Calu3 (cell line): ENCODE results near the gene RDH5. TPM values are rescaled to one million over a fixed set of nuclear protein-coding genes. Genes with fewer than 3 reads are reported as not detected.

Experiments
- BruUV-seq: library from RNA; stranded (reverse); fragments of 400-500 nt; replicated peaks from 2 replicates; lab custom pipeline; 2021; lab: Mats Ljungman, UMichigan
- CTCF ChIA-PET: fragments of 300-600 bp; sonication (Branson Sonifier 250); formaldehyde crosslinking; loops from one replicate; lab custom pipeline; 2022; ENCODE audit warnings: antibody characterized with exemption; lab: Charles Lee
- DNase-seq: peaks from one replicate; pipeline ENCODE4 v3.0.0; 2022
- H3K27ac Mint-ChIP-seq: one replicate; pipeline ENCODE4 v1.8.0; 2022; ENCODE audit warnings: mixed read lengths; ENCODE audit not compliant: unreplicated experiment
- H3K27me3 Mint-ChIP-seq: one replicate; pipeline ENCODE4 v1.8.0; 2022; ENCODE audit warnings: mixed read lengths; ENCODE audit not compliant: unreplicated experiment
- H3K36me3 Mint-ChIP-seq: one replicate; pipeline ENCODE4 v1.8.0; 2022; ENCODE audit warnings: mild to moderate bottlenecking, moderate library complexity, mixed read lengths; ENCODE audit not compliant: insufficient read depth, unreplicated experiment
- H3K4me1 Mint-ChIP-seq: one replicate; pipeline ENCODE4 v1.8.0; 2022; ENCODE audit warnings: mild to moderate bottlenecking, low read depth, mixed read lengths; ENCODE audit not compliant: unreplicated experiment
- H3K4me3 Mint-ChIP-seq: one replicate; pipeline ENCODE4 v1.8.0; 2022; ENCODE audit warnings: mild to moderate bottlenecking, low read depth, moderate library complexity, mixed read lengths; ENCODE audit not compliant: unreplicated experiment
- H3K9me3 Mint-ChIP-seq: one replicate; pipeline ENCODE4 v1.8.0; 2022; ENCODE audit warnings: low read depth, mixed read lengths; ENCODE audit not compliant: unreplicated experiment
- CTCF ChIP-seq: fragments of 200-600 bp; IDR thresholded peaks from one replicate; pipeline ENCODE4 v1.8.0; 2022; ENCODE audit warnings: antibody characterized with exemption; ENCODE audit not compliant: unreplicated experiment
- intact Hi-C: fragments of 100-400 bp; cut with micrococcal nuclease; formaldehyde crosslinking; loops from one replicate; pipeline ENCODE4 v1.10.0; 2022; ENCODE audit not compliant: unreplicated experiment
- total RNA-seq: library from RNA; stranded (reverse); gene quantifications from 2 replicates; pipeline ENCODE4 v1.2.3, GENCODE V29; 2022

The RDH5 gene
- total RNA-seq, 1 experiment from 2014 or later: 11.2 TPM

GRCh38 chr12:55734595-55734994 lies 14.4 kb downstream of the RDH5 start:
- CTCF ChIA-PET: interaction anchor here (1.1 kb wide), 1 partner anchor 9 kb away, joined by 3 read pairs; no protein-coding TSS in a partner anchor
- no peak for DNase-seq
- Mint-ChIP-seq H3K4me3 (no peak overlapping the region), H3K36me3 (peaks cover 22% of the 10 kb centered on the region), H3K27ac (no peak overlapping the region), H3K4me1 (peaks cover 35% of the 10 kb centered on the region), H3K9me3 (no peaks in the 10 kb centered on the region), H3K27me3 (no peaks in the 10 kb centered on the region)
- intact Hi-C loops: no loop called here
- TF ChIP-seq CTCF: no peak
- no TSS peak for BruUV-seq

- Mint-ChIP-seq H3K4me3 (no peak overlapping the region), H3K4me1 (peaks cover 22% of the 10 kb centered on the region), H3K36me3 (peaks cover 10% of the 10 kb centered on the region), H3K27ac (no peak overlapping the region), H3K9me3 (no peaks in the 10 kb centered on the region), H3K27me3 (no peaks in the 10 kb centered on the region)
- TF ChIP-seq CTCF: no peak
- intact Hi-C loops: loop anchor here (5.0 kb wide), 5 partner anchors 54 to 366 kb away; partner anchors contain the start of genes DGKA, ORMDL2, PA2G4 and SARNP
- no TSS peak for BruUV-seq
- CTCF ChIA-PET: interaction anchor here (1.4 to 3.3 kb wide), 4 partner anchors 11 to 54 kb away, joined by 3 to 41 read pairs (median 26); partner anchors contain the start of genes BLOC1S1 and RDH5
- no peak for DNase-seq
Measured at GRCh38 chr12:55736076-55736475, 15.9 kb downstream of the RDH5 start.

GRCh38 chr12:55736780-55737580 lies 16.8 kb downstream of the RDH5 start:
- H3K9me3 Mint-ChIP-seq: no peaks in the 10 kb centered on the region
- DNase-seq: peak; percentile 89

More at GRCh38 chr12:55736780-55737580, 16.8 kb downstream of the RDH5 start:
- BruUV-seq: no TSS peak
- Mint-ChIP-seq H3K27ac (peak overlapping the region; percentile 4), H3K4me3 (no peak overlapping the region), H3K27me3 (peaks cover 8% of the 10 kb centered on the region), H3K4me1 (peaks cover 25% of the 10 kb centered on the region), H3K36me3 (peaks cover 10% of the 10 kb centered on the region)
- intact Hi-C loops: loop anchor here (1.0 to 5.0 kb wide), 6 partner anchors 55 to 365 kb away; partner anchors contain the start of genes DGKA, ORMDL2, PA2G4 and SARNP
- CTCF ChIA-PET: interaction anchor here (0.7 to 3.3 kb wide), 13 partner anchors 10 to 237 kb away, joined by 3 to 41 read pairs (median 3); partner anchors contain the start of genes BLOC1S1, DNAJC14, RAB5B and RDH5
- peak; percentile 87 for TF ChIP-seq CTCF
